SK-N-MC (cell line): ENCODE measurements around the gene ANKRD13B.

Experiments used
- EZH2 ChIP-seq: fragments of 200-600 bp; sonication (generic); IDR thresholded peaks from one replicate; pipeline ENCODE4 v1.6.1; 2017; ENCODE audit warnings: antibody characterized with exemption
- POLR2AphosphoS5 ChIP-seq: IDR thresholded peaks from 2 replicates; pipeline ENCODE4 v1.6.1; 2012; ENCODE audit warnings: mild to moderate bottlenecking, low read depth, low read length, borderline replicate concordance

GRCh38 chr17:29648005-29648404 is 55.1 kb downstream of the ANKRD13B start:
- TF ChIP-seq EZH2 (no peak), POLR2AphosphoS5 (no peak)
